ENCODE results near the gene SLC5A5. TPM values are rescaled to one million over a fixed set of nuclear protein-coding genes. Genes with fewer than 3 reads are reported as not detected.
A peak's percentile ranks its signal among the peaks of the same experiment; 100 is the strongest.

Gene SLC5A5
- total RNA-seq, 1 donor from 2014 or later, result not detected

- H3K27me3 ChIP-seq (ENCODE audit: control insufficient read depth in 3 of 3, insufficient read depth in 3 of 3, low read length in 3 of 3), result peaks cover 24 to 47% (median 30%) of the 10 kb centered on the region in 3 donors
- H3K27ac ChIP-seq (ENCODE audit: low read depth, low read length), result no peak overlapping the region
- H3K4me3 ChIP-seq (ENCODE audit: low read length in 3 of 3), result no peak overlapping the region
- no peak overlapping the region for H3K9ac ChIP-seq (ENCODE audit: low read depth in 1 of 3, low read length in 3 of 3)
- H3K4me1 ChIP-seq (ENCODE audit: control insufficient read depth in 3 of 3, insufficient read depth in 3 of 3, low read length in 3 of 3), result peaks cover 0 to 3% (median 0%) of the 10 kb centered on the region in 3 donors
- no peaks in the 10 kb centered on the region for H3K9me3 ChIP-seq (ENCODE audit: control insufficient read depth in 3 of 3, low read length in 3 of 3)
- no peaks in the 10 kb centered on the region for H3K36me3 ChIP-seq (ENCODE audit: control insufficient read depth in 3 of 3, insufficient read depth in 3 of 3, low read length in 3 of 3)
These were observed 25.6 kb upstream of the SLC5A5 start for GRCh38 chr19:17846146-17846545.

GRCh38 chr19:17847538-17848366 is 24.0 kb upstream of the SLC5A5 start, which contains the start of gene JAK3:
JAK3 (minus strand) TSS chr19:17847982; CDS start chr19:17844417, 3,565 bp downstream.
- peak within 1 kb of the TSS in 1 of 3 donors; percentile 50 for H3K9ac ChIP-seq (ENCODE audit: low read depth in 1 of 3, low read length in 3 of 3)
- H3K9me3 ChIP-seq (ENCODE audit: control insufficient read depth in 3 of 3, low read length in 3 of 3), result no peaks in the 10 kb centered on the region
- no peak within 1 kb of the TSS for H3K27ac ChIP-seq (ENCODE audit: low read depth, low read length)
- peaks cover 16 to 34% (median 17%) of the 10 kb centered on the region in 3 donors for H3K27me3 ChIP-seq (ENCODE audit: control insufficient read depth in 3 of 3, insufficient read depth in 3 of 3, low read length in 3 of 3)
- no peaks in the 10 kb centered on the region for H3K36me3 ChIP-seq (ENCODE audit: control insufficient read depth in 3 of 3, insufficient read depth in 3 of 3, low read length in 3 of 3)
- H3K4me1 ChIP-seq (ENCODE audit: control insufficient read depth in 3 of 3, insufficient read depth in 3 of 3, low read length in 3 of 3), result peaks cover 0 to 3% (median 0%) of the 10 kb centered on the region in 3 donors
- H3K4me3 ChIP-seq (ENCODE audit: low read length in 3 of 3), result peak within 1 kb of the TSS; percentile 13 to 30 (median 20)

- Histone ChIP-seq H3K9ac (ENCODE audit: low read depth in 1 of 3, low read length in 3 of 3) (no peak overlapping the region), H3K27me3 (ENCODE audit: control insufficient read depth in 3 of 3, insufficient read depth in 3 of 3, low read length in 3 of 3) (peaks cover 6 to 24% (median 10%) of the 10 kb centered on the region in 3 donors), H3K4me1 (ENCODE audit: control insufficient read depth in 3 of 3, insufficient read depth in 3 of 3, low read length in 3 of 3) (peaks cover 0 to 3% (median 0%) of the 10 kb centered on the region in 3 donors), H3K36me3 (ENCODE audit: control insufficient read depth in 3 of 3, insufficient read depth in 3 of 3, low read length in 3 of 3) (no peaks in the 10 kb centered on the region), H3K9me3 (ENCODE audit: control insufficient read depth in 3 of 3, low read length in 3 of 3) (no peaks in the 10 kb centered on the region), H3K4me3 (ENCODE audit: low read length in 3 of 3) (no peak overlapping the region), H3K27ac (ENCODE audit: low read depth, low read length) (no peak overlapping the region)
These were observed 23.0 kb upstream of the SLC5A5 start for GRCh38 chr19:17848595-17849292.

- Histone ChIP-seq H3K27ac (ENCODE audit: low read depth, low read length) (no peak overlapping the region), H3K36me3 (ENCODE audit: control insufficient read depth in 3 of 3, insufficient read depth in 3 of 3, low read length in 3 of 3) (no peaks in the 10 kb centered on the region), H3K4me1 (ENCODE audit: control insufficient read depth in 3 of 3, insufficient read depth in 3 of 3, low read length in 3 of 3) (peaks cover 0 to 4% (median under 1%) of the 10 kb centered on the region in 3 donors), H3K4me3 (ENCODE audit: low read length in 3 of 3) (no peak overlapping the region), H3K9ac (ENCODE audit: low read depth in 1 of 3, low read length in 3 of 3) (no peak overlapping the region), H3K27me3 (ENCODE audit: control insufficient read depth in 3 of 3, insufficient read depth in 3 of 3, low read length in 3 of 3) (peaks cover 0 to 6% (median 0%) of the 10 kb centered on the region in 3 donors), H3K9me3 (ENCODE audit: control insufficient read depth in 3 of 3, low read length in 3 of 3) (no peaks in the 10 kb centered on the region)
These were observed 17.7 kb upstream of the SLC5A5 start for GRCh38 chr19:17854061-17854460.

GRCh38 chr19:17855280-17856152 is 16.2 kb upstream of the SLC5A5 start:
- Histone ChIP-seq H3K4me3 (ENCODE audit: low read length in 3 of 3) (no peak overlapping the region), H3K4me1 (ENCODE audit: control insufficient read depth in 3 of 3, insufficient read depth in 3 of 3, low read length in 3 of 3) (peaks cover 2 to 12% (median 4%) of the 10 kb centered on the region in 3 donors), H3K9ac (ENCODE audit: low read depth in 1 of 3, low read length in 3 of 3) (no peak overlapping the region), H3K27ac (ENCODE audit: low read depth, low read length) (no peak overlapping the region), H3K9me3 (ENCODE audit: control insufficient read depth in 3 of 3, low read length in 3 of 3) (no peaks in the 10 kb centered on the region), H3K27me3 (ENCODE audit: control insufficient read depth in 3 of 3, insufficient read depth in 3 of 3, low read length in 3 of 3) (peaks cover 0 to 5% (median 0%) of the 10 kb centered on the region in 3 donors), H3K36me3 (ENCODE audit: control insufficient read depth in 3 of 3, insufficient read depth in 3 of 3, low read length in 3 of 3) (peaks cover 0 to 2% (median 0%) of the 10 kb centered on the region in 3 donors)

- peak within 1 kb of the TSS; percentile 85 to 97 (median 97) for H3K9ac ChIP-seq (ENCODE audit: low read depth in 1 of 3, low read length in 3 of 3)
- no peaks in the 10 kb centered on the region for H3K9me3 ChIP-seq (ENCODE audit: control insufficient read depth in 3 of 3, low read length in 3 of 3)
- H3K4me3 ChIP-seq (ENCODE audit: low read length in 3 of 3), result peak within 1 kb of the TSS; percentile 82 to 99 (median 97)
- H3K27ac ChIP-seq (ENCODE audit: low read depth, low read length), result peak within 1 kb of the TSS; percentile 90
- H3K27me3 ChIP-seq (ENCODE audit: control insufficient read depth in 3 of 3, insufficient read depth in 3 of 3, low read length in 3 of 3), result no peaks in the 10 kb centered on the region
- peaks cover 30 to 38% (median 38%) of the 10 kb centered on the region in 3 donors for H3K36me3 ChIP-seq (ENCODE audit: control insufficient read depth in 3 of 3, insufficient read depth in 3 of 3, low read length in 3 of 3)
- H3K4me1 ChIP-seq (ENCODE audit: control insufficient read depth in 3 of 3, insufficient read depth in 3 of 3, low read length in 3 of 3), result peaks cover 31 to 52% (median 45%) of the 10 kb centered on the region in 3 donors
These were observed 12.0 kb upstream of the SLC5A5 start, which contains the start of gene RPL18A for GRCh38 chr19:17859533-17860330. RPL18A (plus strand) TSS chr19:17859910; CDS start chr19:17859957, 47 bp downstream.

- Histone ChIP-seq H3K36me3 (ENCODE audit: control insufficient read depth in 3 of 3, insufficient read depth in 3 of 3, low read length in 3 of 3) (peaks cover 33 to 42% (median 40%) of the 10 kb centered on the region in 3 donors), H3K27me3 (ENCODE audit: control insufficient read depth in 3 of 3, insufficient read depth in 3 of 3, low read length in 3 of 3) (no peaks in the 10 kb centered on the region), H3K27ac (ENCODE audit: low read depth, low read length) (peak overlapping the region; percentile 90), H3K4me1 (ENCODE audit: control insufficient read depth in 3 of 3, insufficient read depth in 3 of 3, low read length in 3 of 3) (peaks cover 31 to 49% (median 46%) of the 10 kb centered on the region in 3 donors), H3K9me3 (ENCODE audit: control insufficient read depth in 3 of 3, low read length in 3 of 3) (no peaks in the 10 kb centered on the region), H3K4me3 (ENCODE audit: low read length in 3 of 3) (peak overlapping the region; percentile 82 to 99 (median 97)), H3K9ac (ENCODE audit: low read depth in 1 of 3, low read length in 3 of 3) (peak overlapping the region; percentile 85 to 97 (median 97))
These were observed 11.3 kb upstream of the SLC5A5 start for GRCh38 chr19:17860331-17860992.

GRCh38 chr19:17860993-17861360 is 10.8 kb upstream of the SLC5A5 start:
- peak overlapping the region; percentile 90 for H3K27ac ChIP-seq (ENCODE audit: low read depth, low read length)

More at GRCh38 chr19:17860993-17861360, 10.8 kb upstream of the SLC5A5 start:
- no peaks in the 10 kb centered on the region for H3K27me3 ChIP-seq (ENCODE audit: control insufficient read depth in 3 of 3, insufficient read depth in 3 of 3, low read length in 3 of 3)
- H3K9ac ChIP-seq (ENCODE audit: low read depth in 1 of 3, low read length in 3 of 3), result peak overlapping the region; percentile 85 to 97 (median 97)
- peaks cover 31 to 53% (median 51%) of the 10 kb centered on the region in 3 donors for H3K4me1 ChIP-seq (ENCODE audit: control insufficient read depth in 3 of 3, insufficient read depth in 3 of 3, low read length in 3 of 3)
- H3K9me3 ChIP-seq (ENCODE audit: control insufficient read depth in 3 of 3, low read length in 3 of 3), result no peaks in the 10 kb centered on the region
- peaks cover 37 to 47% (median 44%) of the 10 kb centered on the region in 3 donors for H3K36me3 ChIP-seq (ENCODE audit: control insufficient read depth in 3 of 3, insufficient read depth in 3 of 3, low read length in 3 of 3)
- H3K4me3 ChIP-seq (ENCODE audit: low read length in 3 of 3), result peak overlapping the region; percentile 82 to 99 (median 97)
